ENCODE measurements around the gene B3GLCT.

Gene B3GLCT

GRCh38 chr13:31161557-31162150, 38.1 kb upstream of the B3GLCT start, which contains the start of gene HSPH1:
Gene HSPH1 (minus strand): TSS chr13:31161904. CDS start chr13:31161582, 322 bp downstream.
- TF ChIP-seq, protein P1, sequence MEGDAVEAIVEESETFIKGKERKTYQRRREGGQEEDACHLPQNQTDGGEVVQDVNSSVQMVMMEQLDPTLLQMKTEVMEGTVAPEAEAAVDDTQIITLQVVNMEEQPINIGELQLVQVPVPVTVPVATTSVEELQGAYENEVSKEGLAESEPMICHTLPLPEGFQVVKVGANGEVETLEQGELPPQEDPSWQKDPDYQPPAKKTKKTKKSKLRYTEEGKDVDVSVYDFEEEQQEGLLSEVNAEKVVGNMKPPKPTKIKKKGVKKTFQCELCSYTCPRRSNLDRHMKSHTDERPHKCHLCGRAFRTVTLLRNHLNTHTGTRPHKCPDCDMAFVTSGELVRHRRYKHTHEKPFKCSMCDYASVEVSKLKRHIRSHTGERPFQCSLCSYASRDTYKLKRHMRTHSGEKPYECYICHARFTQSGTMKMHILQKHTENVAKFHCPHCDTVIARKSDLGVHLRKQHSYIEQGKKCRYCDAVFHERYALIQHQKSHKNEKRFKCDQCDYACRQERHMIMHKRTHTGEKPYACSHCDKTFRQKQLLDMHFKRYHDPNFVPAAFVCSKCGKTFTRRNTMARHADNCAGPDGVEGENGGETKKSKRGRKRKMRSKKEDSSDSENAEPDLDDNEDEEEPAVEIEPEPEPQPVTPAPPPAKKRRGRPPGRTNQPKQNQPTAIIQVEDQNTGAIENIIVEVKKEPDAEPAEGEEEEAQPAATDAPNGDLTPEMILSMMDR (IDR thresholded peaks at IDR 0.05; ENCODE audit: control insufficient read depth, insufficient read depth, low read depth, low read length, missing control alignments) = peak; percentile 30
- H3K4me3 ChIP-seq (ENCODE audit: control insufficient read depth, low read depth, low read length) = peak within 1 kb of the TSS; percentile 98
- peak; percentile 85 for DNase-seq (ENCODE audit: low read depth)

DNA sequence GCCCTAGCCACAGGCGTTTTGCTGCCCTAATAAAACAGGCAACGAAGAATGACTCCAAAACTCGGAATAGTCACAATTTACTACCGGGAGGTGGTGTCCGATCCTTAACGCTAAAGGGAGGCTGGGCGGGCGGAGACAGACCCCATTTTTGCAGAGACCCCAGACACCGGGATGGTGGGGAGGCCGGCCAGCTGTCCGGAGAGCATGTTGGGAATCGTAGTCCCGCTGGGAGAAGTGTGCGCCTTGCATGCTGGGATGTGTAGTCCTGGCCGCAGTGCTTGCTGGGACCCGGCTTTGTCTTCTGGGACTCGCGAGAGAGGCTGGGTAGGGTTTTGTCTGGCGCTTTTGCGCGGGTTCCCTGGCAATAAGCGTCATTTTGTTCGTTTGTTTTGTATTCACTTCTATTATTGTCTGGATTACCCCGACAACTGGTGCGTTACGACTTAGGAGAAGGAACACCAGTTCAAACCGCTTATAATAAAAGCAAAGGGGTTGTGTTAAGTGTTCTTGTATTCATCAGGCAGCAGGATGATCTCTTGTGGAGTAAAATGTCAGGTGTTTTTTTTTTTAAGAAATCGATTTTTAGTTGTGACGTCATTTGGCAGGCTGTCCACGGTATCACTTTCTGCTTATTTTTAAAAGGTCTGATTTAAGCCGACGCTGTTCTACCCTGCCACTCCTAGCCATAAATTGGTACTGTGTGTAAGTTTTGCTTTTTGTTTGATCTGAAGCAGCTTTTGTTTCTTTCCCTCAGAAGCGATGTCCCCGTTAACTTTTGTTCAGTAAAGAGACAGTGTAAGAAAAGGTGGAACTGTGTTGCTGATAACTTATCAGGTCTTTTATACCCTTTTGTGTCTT, 37.4 kb upstream of the B3GLCT start:
- TF ChIP-seq, protein P1 (IDR thresholded peaks at IDR 0.05; ENCODE audit: control insufficient read depth, insufficient read depth, low read depth, low read length, missing control alignments) = no peak
- peak; percentile 92 for DNase-seq (ENCODE audit: low read depth)
- H3K4me3 ChIP-seq (ENCODE audit: control insufficient read depth, low read depth, low read length) = peak overlapping the region; percentile 98

DNA sequence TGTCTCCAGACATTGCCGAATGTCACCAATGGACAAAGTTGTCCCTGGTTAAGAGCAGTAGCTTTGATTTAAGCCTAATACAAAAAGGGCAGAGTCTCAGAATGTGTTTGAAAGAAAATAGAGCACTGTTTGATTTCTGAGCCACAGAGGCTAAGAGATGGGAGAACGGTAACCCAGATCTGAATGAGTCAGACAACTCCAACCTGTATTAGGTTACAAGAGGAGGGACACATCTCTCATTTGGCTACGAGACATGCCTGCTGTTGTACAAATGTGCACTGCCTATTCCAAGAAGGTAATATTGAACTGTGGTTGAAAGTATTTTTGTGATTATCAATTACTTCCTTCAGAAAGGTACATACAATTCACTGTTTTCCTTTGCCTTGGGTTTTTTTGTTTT, 33.2 kb upstream of the B3GLCT start:
- no peak for DNase-seq (ENCODE audit: low read depth)
- TF ChIP-seq, protein P1 (IDR thresholded peaks at IDR 0.05; ENCODE audit: control insufficient read depth, insufficient read depth, low read depth, low read length, missing control alignments) = no peak
- H3K4me3 ChIP-seq (ENCODE audit: control insufficient read depth, low read depth, low read length) = no peak overlapping the region

DNA sequence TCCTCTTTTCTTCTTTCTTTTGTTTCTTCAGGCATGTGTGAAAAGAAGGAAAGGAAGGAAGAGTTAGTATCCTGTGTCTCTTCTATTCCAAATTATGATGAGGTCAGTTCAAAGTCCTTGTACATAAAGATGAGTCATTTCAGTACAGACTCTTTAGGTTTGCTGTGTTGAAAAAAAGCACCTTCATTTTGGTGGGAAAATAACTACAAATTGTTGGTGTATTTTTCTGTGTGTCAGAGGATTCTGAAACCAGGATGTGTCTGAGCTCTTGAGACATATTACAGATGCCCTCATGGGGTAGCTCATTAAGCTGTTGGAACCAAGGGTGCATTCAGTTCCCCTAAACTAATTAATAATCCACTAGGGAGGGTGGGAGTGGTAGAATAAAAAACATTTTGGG, 32.3 kb upstream of the B3GLCT start:
- H3K4me3 ChIP-seq (ENCODE audit: control insufficient read depth, low read depth, low read length) = no peak overlapping the region
- TF ChIP-seq, protein P1 (IDR thresholded peaks at IDR 0.05; ENCODE audit: control insufficient read depth, insufficient read depth, low read depth, low read length, missing control alignments) = no peak
- no peak for DNase-seq (ENCODE audit: low read depth)

DNA sequence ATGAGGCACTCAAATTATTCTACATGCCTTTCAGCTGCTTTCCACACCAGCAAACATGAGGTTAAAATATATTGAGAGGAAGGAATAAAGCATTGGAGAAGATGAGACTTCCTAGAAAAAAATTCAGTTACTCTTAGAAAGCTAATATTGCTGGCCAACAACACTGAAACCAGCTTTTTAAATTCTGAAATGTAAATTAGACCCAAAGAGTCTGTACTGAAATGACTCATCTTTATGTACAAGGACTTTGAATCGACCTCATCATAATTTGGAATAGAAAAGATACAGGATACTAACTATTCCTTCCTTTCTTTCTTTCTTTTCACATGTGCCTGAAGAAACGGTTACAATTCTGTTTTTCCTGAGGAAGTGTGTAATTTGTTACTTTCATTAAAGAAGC, 31.6 kb upstream of the B3GLCT start:
- DNase-seq (ENCODE audit: low read depth) = no peak
- H3K4me3 ChIP-seq (ENCODE audit: control insufficient read depth, low read depth, low read length) = no peak overlapping the region
- TF ChIP-seq, protein P1 (IDR thresholded peaks at IDR 0.05; ENCODE audit: control insufficient read depth, insufficient read depth, low read depth, low read length, missing control alignments) = no peak

DNA sequence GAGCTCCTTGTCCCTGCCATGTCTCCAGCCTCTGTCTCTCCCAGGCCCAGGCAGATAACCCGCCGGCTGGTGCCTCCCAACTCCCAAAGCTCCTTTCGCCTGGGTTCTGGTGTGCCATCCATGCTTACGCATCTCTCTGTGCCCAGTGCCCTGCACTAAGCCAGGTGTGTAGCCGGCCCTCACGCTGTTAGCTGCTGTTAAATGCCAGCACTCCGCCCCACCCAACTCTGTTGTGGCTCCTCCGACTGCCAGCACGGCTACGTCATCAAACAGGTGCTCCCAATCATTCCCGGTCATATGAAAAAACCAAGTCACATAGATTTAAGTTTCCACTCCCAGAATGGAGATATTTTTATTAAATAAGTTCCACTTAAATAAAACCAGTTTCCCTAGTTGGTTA, 31.0 kb upstream of the B3GLCT start:
- no peak for DNase-seq (ENCODE audit: low read depth)
- TF ChIP-seq, protein P1 (IDR thresholded peaks at IDR 0.05; ENCODE audit: control insufficient read depth, insufficient read depth, low read depth, low read length, missing control alignments) = no peak
- H3K4me3 ChIP-seq (ENCODE audit: control insufficient read depth, low read depth, low read length) = no peak overlapping the region

Data from AG09309 (cell line).